ENCODE results near the gene NR3C1.

- TF ChIP-seq POLR2A (IDR thresholded peaks at IDR 0.05) (no peak), CTCF (IDR thresholded peaks at IDR 0.05) (no peak)
Observed at GRCh38 chr5:143263272-143263810, 140.1 kb downstream of the NR3C1 start.
